HepG2 (cell line): ENCODE data around the gene TBC1D22A. TPM values are rescaled to one million over a fixed set of nuclear protein-coding genes. Genes with fewer than 3 reads are reported as not detected.

Experiments used
- ATAC-seq: fragments of 200-7000 bp; cut with Tn5 transposase; 3 replicates; pipeline ENCODE4 v1.9.1; 2020; ENCODE audit warnings: mild to moderate bottlenecking, moderate library complexity
- BruUV-seq: library from RNA; stranded (reverse); fragments of 400-500 nt; replicated peaks from 2 replicates; lab custom pipeline; 2021; lab: Mats Ljungman, UMichigan
- CTCF ChIA-PET: fragments of 300-600 bp; formaldehyde crosslinking; extraction: SDS; loops from one replicate; lab custom pipeline; 2021; ENCODE audit warnings: low total read pairs, inconsistent platforms, low intra/inter-chr PET ratio; lab: Yijun Ruan, JAX
- POLR2A ChIA-PET: fragments of 350-600 bp; sonication (Branson Sonifier 250); formaldehyde crosslinking; loops from one replicate; lab custom pipeline; 2020; ENCODE audit warnings: antibody characterized with exemption, inconsistent platforms; lab: Yijun Ruan, JAX
- DNase-seq: peaks from one replicate; pipeline ENCODE4 v3.0.0-alpha.2; 2015; ENCODE audit warnings: low spot score
- FAIRE-seq: peaks from 3 replicates; lab custom pipeline; 2011; peaks lifted over from hg19 to GRCh38; lab: Jason Lieb, UNC
- H2AFZ ChIP-seq: one replicate; pipeline ENCODE4 v1.6.1; 2011; ENCODE audit warnings: low read length, inconsistent platforms
- H3K27ac ChIP-seq: fragments of 300-600 bp; 3 replicates; pipeline ENCODE4 v1.8.0; 2011; ENCODE audit warnings: mixed run types, mild to moderate bottlenecking, mixed read lengths, low read length, inconsistent platforms; ENCODE audit not compliant: insufficient read depth; ENCODE audit errors: extremely low read length
- H3K27me3 ChIP-seq, 2 experiments: fragments of 200-600 bp in 1 of 2; 2 replicates in 1 of 2; 3 replicates in 1 of 2; pipeline versions ENCODE4 v1.6.0 to v1.8.0; 2011; ENCODE audit warnings: low read length in 2 of 2, mild to moderate bottlenecking in 2 of 2, moderate library complexity in 2 of 2, inconsistent platforms in 1 of 2; ENCODE audit not compliant: insufficient read depth in 2 of 2, control insufficient read depth in 1 of 2
- H3K36me3 ChIP-seq, 2 experiments: fragments of 200-600 bp in 1 of 2; replicated peaks in 1 of 2; 2 replicates in 1 of 2; 3 replicates in 1 of 2; pipeline versions ENCODE4 v1.5.1 to v1.8.0; 2011; ENCODE audit warnings: low read length in 2 of 2, inconsistent platforms in 1 of 2; ENCODE audit not compliant: insufficient read depth in 2 of 2, control insufficient read depth in 1 of 2
- H3K4me1 ChIP-seq: 2 replicates; pipeline ENCODE4 v1.5.1; 2012; ENCODE audit warnings: low read length, inconsistent platforms; ENCODE audit not compliant: insufficient read depth
- H3K4me2 ChIP-seq: 2 replicates; pipeline ENCODE4 v1.6.0; 2011; ENCODE audit warnings: low read depth, low read length, inconsistent platforms
- H3K4me3 ChIP-seq, 3 experiments: fragments of 200-600 bp in 1 of 3; sonication (generic), shearing (Covaris generic) in 1 of 3; replicated peaks in 1 of 3; 2 replicates each; pipeline ENCODE4 v1.5.1; 2011 to 2016; ENCODE audit warnings: low read length in 3 of 3, inconsistent platforms in 2 of 3, low read depth in 2 of 3, mild to moderate bottlenecking in 2 of 3, control low read depth in 1 of 3, mixed read lengths in 1 of 3; ENCODE audit not compliant: insufficient read depth in 1 of 3
- H3K79me2 ChIP-seq: one replicate; pipeline ENCODE4 v1.6.1; 2011; ENCODE audit warnings: low read length, inconsistent platforms; ENCODE audit not compliant: insufficient read depth
- H3K9ac ChIP-seq: 2 replicates; pipeline ENCODE4 v1.6.0; 2011; ENCODE audit warnings: mild to moderate bottlenecking, low read depth, low read length, inconsistent platforms; ENCODE audit not compliant: insufficient read depth
- H3K9me3 ChIP-seq: 2 replicates; pipeline ENCODE4 v1.5.1; 2012; ENCODE audit warnings: mild to moderate bottlenecking, low read length
- H4K20me1 ChIP-seq: 2 replicates; pipeline ENCODE4 v1.6.0; 2011; ENCODE audit warnings: inconsistent platforms, mild to moderate bottlenecking, low read length, moderate library complexity; ENCODE audit not compliant: insufficient read depth
- HNRNPK ChIP-seq: fragments of 200-400 bp; formaldehyde crosslinking; IDR thresholded peaks from 2 replicates; pipeline ENCODE4 v1.6.1; 2018; ENCODE audit warnings: low read length, low read depth, moderate library complexity, mild to moderate bottlenecking; ENCODE audit not compliant: poor library complexity, severe bottlenecking
- MAFK ChIP-seq, 2 experiments: IDR thresholded peaks in 1 of 2; conservative IDR thresholded peaks in 1 of 2; 2 replicates each; pipeline ENCODE4 v1.6.1; 2011; ENCODE audit warnings: improper control_type of control experiment in 2 of 2, low read length in 2 of 2
- NR2C2 ChIP-seq: sonication (generic); formaldehyde crosslinking; IDR thresholded peaks from 2 replicates; pipeline ENCODE4 v1.4.0; 2020; ENCODE audit warnings: missing genetic modification reagents, mild to moderate bottlenecking, moderate library complexity, borderline replicate concordance
- SIX1 ChIP-seq: sonication (generic); formaldehyde crosslinking; IDR thresholded peaks from 2 replicates; pipeline ENCODE4 v1.4.0; 2020; ENCODE audit warnings: missing genetic modification reagents, borderline replicate concordance
- SMC3 ChIP-seq: IDR thresholded peaks from 2 replicates; pipeline ENCODE4 v1.6.1; 2011; ENCODE audit warnings: low read length, improper control_type of control experiment
- SP2 ChIP-seq: sonication (generic); formaldehyde crosslinking; IDR thresholded peaks from 2 replicates; pipeline ENCODE4 v1.5.1; 2020; ENCODE audit warnings: mild to moderate bottlenecking, missing genetic modification reagents
- ZFAT ChIP-seq: sonication (generic); formaldehyde crosslinking; conservative IDR thresholded peaks from 2 replicates; pipeline ENCODE4 v1.8.1; 2023; ENCODE audit warnings: missing genetic modification reagents, inconsistent platforms
- ZNF354B ChIP-seq: sonication (generic); formaldehyde crosslinking; IDR thresholded peaks from 2 replicates; pipeline ENCODE4 v1.8.0; 2022; ENCODE audit warnings: mild to moderate bottlenecking, missing genetic modification reagents
- WGBS: methylation state at CpG from one replicate; pipeline ENCODE4 v1.1.6; 2017; ENCODE audit warnings: low lambda C conversion rate; 5-methylcytosine and 5-hydroxymethylcytosine counted together
- in situ Hi-C: cut with HindIII; loops from 2 replicates; pipeline ENCODE4 v1.10.0; 2017; ENCODE audit warnings: low pct_unique_long_range_greater_than_20kb; ENCODE audit not compliant: extremely low pct_ligation_motif_present
- intact Hi-C: fragments of 100-400 bp; cut with micrococcal nuclease; formaldehyde crosslinking; loops from one replicate; pipeline ENCODE4 v1.10.0; 2022; ENCODE audit not compliant: unreplicated experiment
- polyA plus RNA-seq, 8 experiments: library from polyadenylated mRNA; depleted of rRNA in 3 of 8; stranded (reverse) in 7 of 8; unstranded in 1 of 8; fragments of >200 nt; fragmentation: Illumina TruSeq in 4 of 8; extraction: Trizol in 4 of 8; gene quantifications; 2 replicates each; pipeline versions ENCODE4 v1.2.1 to v1.2.3, GENCODE V29; 2011 to 2016; ENCODE audit warnings: low read depth in 4 of 8, missing spikeins in 1 of 8, mixed read lengths in 1 of 8; ENCODE audit not compliant: insufficient read depth in 1 of 8
- total RNA-seq, 5 experiments: library from RNA; depleted of rRNA; stranded (reverse); fragments of >200 nt; fragmentation: Illumina TruSeq; extraction: Trizol; gene quantifications; 2 replicates each; pipeline ENCODE4 v1.2.3, GENCODE V29; 2016; ENCODE audit warnings: low read depth in 1 of 5
- TF ChIP-seq, protein P1 (sequence below): sonication (generic); formaldehyde crosslinking; IDR thresholded peaks from 2 replicates; pipeline ENCODE4 v1.5.0; 2020; ENCODE audit warnings: missing genetic modification reagents

Gene TBC1D22A
- total and polyA plus RNA-seq, 2 of the 13 experiments (the other 11 are each of a cell fraction or from before 2014, with no cell fraction given), result 17.3 to 18.0 TPM

GRCh38 chr22:46754826-46755225 lies 7.6 kb upstream of the TBC1D22A start:
- no peaks in the 10 kb centered on the region for H3K79me2 ChIP-seq
- no TSS peak for BruUV-seq
- in situ Hi-C loops, result no loop called here
- CTCF ChIA-PET, result no interaction called here
- peak overlapping the region; percentile 79 for H3K4me2 ChIP-seq
- no peak for TF ChIP-seq SMC3
- TF ChIP-seq, protein P1, sequence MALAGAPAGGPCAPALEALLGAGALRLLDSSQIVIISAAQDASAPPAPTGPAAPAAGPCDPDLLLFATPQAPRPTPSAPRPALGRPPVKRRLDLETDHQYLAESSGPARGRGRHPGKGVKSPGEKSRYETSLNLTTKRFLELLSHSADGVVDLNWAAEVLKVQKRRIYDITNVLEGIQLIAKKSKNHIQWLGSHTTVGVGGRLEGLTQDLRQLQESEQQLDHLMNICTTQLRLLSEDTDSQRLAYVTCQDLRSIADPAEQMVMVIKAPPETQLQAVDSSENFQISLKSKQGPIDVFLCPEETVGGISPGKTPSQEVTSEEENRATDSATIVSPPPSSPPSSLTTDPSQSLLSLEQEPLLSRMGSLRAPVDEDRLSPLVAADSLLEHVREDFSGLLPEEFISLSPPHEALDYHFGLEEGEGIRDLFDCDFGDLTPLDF (CRISPR knock-in tag), result no peak
- 0 out of 2 replicates have a peak, but pooled peaks have one; percentile 10 for TF ChIP-seq SP2 (CRISPR knock-in tag)
- TF ChIP-seq NR2C2 (CRISPR knock-in tag), result no peak
- TF ChIP-seq ZNF354B (CRISPR knock-in tag), result no peak
- TF ChIP-seq HNRNPK, result peak; percentile 24
- TF ChIP-seq ZFAT (CRISPR knock-in tag), result no peak
- no peak for TF ChIP-seq SIX1
- TF ChIP-seq MAFK (conservative IDR thresholded peaks at IDR 0.05 in 1 of 2, IDR thresholded peaks at IDR 0.05 in 1 of 2; ENCODE audit: low read length in 2 of 2), result no peak
- TF ChIP-seq, all 625 proteins: peak for 2
- ATAC-seq (no peak), DNase-seq (no peak), FAIRE-seq (no peak)
- Histone ChIP-seq H3K27ac (peak overlapping the region; percentile 78), H4K20me1 (no peaks in the 10 kb centered on the region), H3K9ac (peak overlapping the region; percentile 63; the same call in 1 of the 2 replicates), H3K9me3 (peaks cover 8% of the 10 kb centered on the region), H3K36me3 (no peaks in the 10 kb centered on the region), H3K4me3 (peak overlapping the region in 1 of 3 experiments; percentile 51; a peak in 1 of 6 replicates), H2AFZ (no peak overlapping the region), H3K27me3 (no peaks in the 10 kb centered on the region), H3K4me1 (peaks cover 58% of the 10 kb centered on the region)
- POLR2A ChIA-PET, result interaction anchor here (1.2 to 3.1 kb wide), 11 partner anchors 8 to 191 kb away, joined by 3 to 42 read pairs (median 8); partner anchors contain the start of gene TBC1D22A
- intact Hi-C loops, result loop anchor here (2.0 kb wide), 1 partner anchor 16 kb away; the partner anchor contains the start of gene CERK
- 74% methylated on average over 6 of the region's 6 CpGs for WGBS
